IPS-20b (cell line): ENCODE measurements around the gene DAPP1.

Source experiments
- H3K27ac ChIP-seq: one replicate; pipeline ENCODE4 v1.5.1; 2013; ENCODE audit warnings: low read length
- H3K27me3 ChIP-seq: 2 replicates; pipeline ENCODE4 v1.6.1; 2013; ENCODE audit warnings: mild to moderate bottlenecking, low read length, inconsistent platforms; ENCODE audit not compliant: insufficient read depth
- H3K36me3 ChIP-seq: 2 replicates; pipeline ENCODE4 v1.6.1; 2013; ENCODE audit warnings: low read depth, mild to moderate bottlenecking, inconsistent platforms, low read length, moderate library complexity; ENCODE audit not compliant: insufficient read depth
- H3K4me1 ChIP-seq: 2 replicates; pipeline ENCODE4 v1.6.1; 2013; ENCODE audit warnings: mild to moderate bottlenecking, control low read depth, inconsistent platforms, low read length, moderate library complexity; ENCODE audit not compliant: insufficient read depth
- H3K4me3 ChIP-seq: 2 replicates; pipeline ENCODE4 v1.5.1; 2013; ENCODE audit warnings: mild to moderate bottlenecking, low read length, inconsistent platforms
- H3K9ac ChIP-seq: 2 replicates; pipeline ENCODE4 v1.6.1; 2013; ENCODE audit warnings: low read depth, mild to moderate bottlenecking, inconsistent platforms, low read length, moderate library complexity
- H3K9me3 ChIP-seq: 2 replicates; pipeline ENCODE4 v1.6.1; 2013; ENCODE audit warnings: mild to moderate bottlenecking, low read depth, low read length, inconsistent platforms; ENCODE audit not compliant: insufficient read depth

DAPP1 gene

DNA sequence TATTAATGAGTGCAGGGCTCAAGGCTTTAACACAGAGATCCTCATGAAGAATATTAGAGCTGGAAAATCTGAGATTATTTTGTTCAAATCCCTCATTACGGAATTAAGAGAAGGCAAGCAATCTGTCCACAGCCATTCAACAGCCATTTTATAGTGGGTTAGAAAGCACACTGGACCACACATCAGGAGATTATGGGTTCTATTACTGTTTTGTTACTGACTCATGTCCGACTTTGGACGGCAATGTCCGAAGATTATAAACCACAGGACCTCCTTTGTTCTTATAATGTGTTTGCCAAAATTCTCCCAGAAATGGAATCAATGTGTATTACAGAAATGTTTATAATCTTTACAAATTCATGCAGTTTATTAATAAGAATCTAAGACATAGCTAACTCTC lies 69.5 kb downstream of the DAPP1 start:
- Histone ChIP-seq H3K9ac (no peak overlapping the region), H3K36me3 (peaks cover 30% of the 10 kb centered on the region), H3K27ac (no peak overlapping the region), H3K4me3 (no peak overlapping the region), H3K4me1 (no peaks in the 10 kb centered on the region), H3K27me3 (no peaks in the 10 kb centered on the region), H3K9me3 (no peaks in the 10 kb centered on the region)

- H3K27me3 ChIP-seq, result no peaks in the 10 kb centered on the region
- H3K27ac ChIP-seq, result no peak overlapping the region
- no peaks in the 10 kb centered on the region for H3K9me3 ChIP-seq
- H3K4me1 ChIP-seq, result no peaks in the 10 kb centered on the region
- no peak overlapping the region for H3K9ac ChIP-seq
- H3K36me3 ChIP-seq, result peaks cover 19% of the 10 kb centered on the region
- H3K4me3 ChIP-seq, result no peak overlapping the region
Measured at GRCh38 chr4:99887837-99888236, 71.2 kb downstream of the DAPP1 start.

DNA sequence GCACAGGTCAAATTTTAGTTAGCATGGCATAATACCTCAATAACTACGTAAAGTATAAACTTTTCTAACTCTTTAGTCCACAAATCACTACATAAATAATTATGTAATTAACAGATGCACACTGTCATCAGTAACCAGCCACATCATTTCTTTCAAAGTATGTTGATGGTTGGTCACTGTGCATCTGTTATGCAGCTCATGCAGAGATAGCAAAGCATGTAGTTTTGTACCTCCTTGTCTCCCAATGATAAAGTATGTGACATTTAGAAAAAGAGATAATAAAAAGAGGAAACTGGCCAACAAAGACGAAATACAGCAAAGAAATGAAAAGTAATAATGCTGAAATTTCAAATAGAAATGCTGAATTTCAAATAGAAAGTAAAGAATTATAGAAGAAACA lies 74.7 kb downstream of the DAPP1 start:
- H3K4me3 ChIP-seq, result no peak overlapping the region
- H3K9ac ChIP-seq, result no peak overlapping the region

DNA sequence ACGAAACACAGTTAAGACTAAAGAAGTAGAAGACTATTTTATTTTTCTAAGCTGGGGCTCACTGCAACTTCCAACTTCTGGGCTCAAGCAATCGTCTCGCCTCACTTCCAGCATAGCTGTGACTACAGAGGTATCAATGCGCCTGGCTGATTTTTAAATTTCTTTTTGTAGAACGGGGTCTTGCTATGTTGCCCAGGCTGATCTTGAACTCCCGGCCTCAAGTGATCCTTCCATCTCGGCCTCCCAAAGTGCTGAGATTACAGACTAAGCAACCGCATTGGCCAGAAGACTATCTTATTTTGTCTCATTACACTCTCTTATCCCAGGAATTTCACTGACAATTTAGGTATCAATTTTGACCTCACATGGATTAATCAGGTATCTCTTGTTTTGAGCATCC lies 76.4 kb downstream of the DAPP1 start:
- Histone ChIP-seq H3K9ac (peak overlapping the region; percentile 88; the same call in 1 of the 2 replicates), H3K4me1 (no peaks in the 10 kb centered on the region)

More for the DNA sequence above, 74.7 kb downstream of the DAPP1 start:
- H3K9me3 ChIP-seq, result no peaks in the 10 kb centered on the region
- 0 out of 2 replicates have a peak, but pooled peaks cover 8% of the 10 kb centered on the region for H3K36me3 ChIP-seq
- H3K4me1 ChIP-seq, result no peaks in the 10 kb centered on the region
- H3K27ac ChIP-seq, result no peak overlapping the region
- H3K27me3 ChIP-seq, result no peaks in the 10 kb centered on the region

DNA sequence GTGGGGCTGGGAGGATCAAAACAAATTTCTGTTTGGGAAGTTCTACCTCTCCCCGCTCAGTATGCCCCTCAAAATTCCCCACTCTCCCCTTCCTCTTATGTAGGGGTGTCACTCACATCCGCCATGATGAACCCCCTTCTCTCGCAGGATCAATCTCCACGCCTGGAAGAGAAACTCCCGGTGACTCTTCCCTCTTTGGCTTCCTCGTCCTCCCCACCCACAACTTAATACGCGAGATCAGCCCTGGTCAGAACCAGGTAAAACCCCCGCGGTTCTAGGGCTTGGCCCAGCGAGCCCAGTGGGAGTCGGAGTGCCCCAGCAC lies 77.2 kb downstream of the DAPP1 start:
- Histone ChIP-seq H3K4me3 (peak overlapping the region; percentile 99), H3K36me3 (0 out of 2 replicates have a peak, but pooled peaks cover 3% of the 10 kb centered on the region), H3K4me1 (no peaks in the 10 kb centered on the region), H3K27me3 (no peaks in the 10 kb centered on the region), H3K9ac (peak overlapping the region; percentile 88), H3K9me3 (no peaks in the 10 kb centered on the region), H3K27ac (no peak overlapping the region)

More for the DNA sequence above, 76.4 kb downstream of the DAPP1 start:
- Histone ChIP-seq H3K27ac (no peak overlapping the region), H3K4me3 (peak overlapping the region; percentile 99), H3K36me3 (0 out of 2 replicates have a peak, but pooled peaks cover 3% of the 10 kb centered on the region), H3K27me3 (no peaks in the 10 kb centered on the region), H3K9me3 (no peaks in the 10 kb centered on the region)

- Histone ChIP-seq H3K27me3 (no peaks in the 10 kb centered on the region), H3K27ac (peak within 1 kb of the TSS; percentile 75), H3K36me3 (0 out of 2 replicates have a peak, but pooled peaks cover 1% of the 10 kb centered on the region), H3K9ac (peak within 1 kb of the TSS; percentile 89), H3K9me3 (no peaks in the 10 kb centered on the region), H3K4me1 (no peaks in the 10 kb centered on the region), H3K4me3 (peak within 1 kb of the TSS; percentile 99)
Measured at GRCh38 chr4:99894161-99894997, 77.8 kb downstream of the DAPP1 start, which contains the start of gene LAMTOR3. LAMTOR3 (minus strand) TSS chr4:99894427; CDS start chr4:99893963, 464 bp downstream.

DNA sequence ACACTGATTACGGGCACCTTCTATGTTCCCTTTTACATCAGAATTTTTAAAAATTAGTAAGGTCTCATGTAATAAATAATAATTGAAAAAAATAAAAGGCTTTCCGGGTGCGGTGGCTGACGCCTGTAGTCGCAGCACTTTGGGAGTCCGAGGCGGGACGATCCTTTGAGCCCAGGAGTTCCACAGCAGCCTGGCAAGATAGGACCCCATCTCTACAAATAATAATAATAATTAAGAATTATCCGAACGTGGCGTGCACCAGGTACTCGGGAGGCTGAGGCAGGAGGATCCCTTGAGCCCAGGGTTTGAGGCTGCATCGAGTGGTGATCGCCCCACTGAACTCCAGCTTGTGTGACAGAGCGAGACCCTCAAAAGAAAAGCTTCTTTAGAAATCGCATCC lies 78.4 kb downstream of the DAPP1 start:
- Histone ChIP-seq H3K4me1 (no peaks in the 10 kb centered on the region), H3K4me3 (peak overlapping the region; percentile 99), H3K36me3 (peaks cover 4% of the 10 kb centered on the region; the same call in 1 of the 2 replicates), H3K9ac (peak overlapping the region; percentile 89; the same call in 1 of the 2 replicates), H3K27ac (peak overlapping the region; percentile 75), H3K27me3 (no peaks in the 10 kb centered on the region), H3K9me3 (no peaks in the 10 kb centered on the region)

DNA sequence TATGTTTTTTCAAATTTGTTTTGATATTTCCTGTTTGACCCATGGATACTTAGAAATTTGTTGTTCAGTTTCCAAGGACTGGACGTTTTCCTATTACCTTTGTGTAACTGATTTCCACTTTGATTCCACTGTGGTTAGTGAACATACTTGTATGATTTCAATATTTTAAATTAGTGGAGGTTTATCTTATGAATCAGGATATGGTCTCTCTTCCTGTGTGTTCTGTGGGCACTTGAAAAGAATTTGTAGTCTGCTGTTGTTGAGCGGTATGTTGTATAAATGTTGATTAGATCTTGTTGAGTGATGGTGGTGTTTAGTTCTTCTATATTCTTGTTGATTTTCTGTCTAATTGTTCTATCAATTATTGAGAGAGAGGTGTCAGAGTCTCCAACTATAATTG lies 98.8 kb downstream of the DAPP1 start:
- H3K27me3 ChIP-seq, result no peaks in the 10 kb centered on the region
- H3K36me3 ChIP-seq, result peaks cover 29% of the 10 kb centered on the region
- no peak overlapping the region for H3K9ac ChIP-seq
- no peaks in the 10 kb centered on the region for H3K4me1 ChIP-seq
- no peak overlapping the region for H3K27ac ChIP-seq
- no peak overlapping the region for H3K4me3 ChIP-seq
- no peaks in the 10 kb centered on the region for H3K9me3 ChIP-seq

DNA sequence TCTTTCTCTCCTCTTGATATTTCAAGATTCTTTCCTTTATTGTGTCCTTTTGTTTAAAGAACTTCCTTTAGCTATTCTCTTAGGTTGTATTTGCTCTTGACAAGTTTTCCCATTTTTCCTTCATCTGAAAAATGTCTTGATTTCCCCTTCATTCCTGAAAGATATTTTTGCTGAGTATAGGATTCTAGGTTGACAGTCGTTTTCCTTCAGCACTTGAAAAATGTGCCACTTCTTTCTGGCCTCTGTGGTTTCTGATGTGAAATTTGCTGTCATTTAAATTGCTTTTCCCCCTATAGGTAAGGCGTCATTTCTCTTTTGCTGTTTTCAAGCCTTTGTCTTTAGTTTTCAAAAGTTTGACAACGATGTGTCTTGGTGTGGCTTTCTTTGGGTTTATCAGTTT lies 100.9 kb downstream of the DAPP1 start:
- H3K9ac ChIP-seq, result no peak overlapping the region
- no peak overlapping the region for H3K4me3 ChIP-seq
- no peaks in the 10 kb centered on the region for H3K4me1 ChIP-seq
- peaks cover 41% of the 10 kb centered on the region for H3K36me3 ChIP-seq
- no peaks in the 10 kb centered on the region for H3K27me3 ChIP-seq
- H3K9me3 ChIP-seq, result no peaks in the 10 kb centered on the region
- H3K27ac ChIP-seq, result no peak overlapping the region

DNA sequence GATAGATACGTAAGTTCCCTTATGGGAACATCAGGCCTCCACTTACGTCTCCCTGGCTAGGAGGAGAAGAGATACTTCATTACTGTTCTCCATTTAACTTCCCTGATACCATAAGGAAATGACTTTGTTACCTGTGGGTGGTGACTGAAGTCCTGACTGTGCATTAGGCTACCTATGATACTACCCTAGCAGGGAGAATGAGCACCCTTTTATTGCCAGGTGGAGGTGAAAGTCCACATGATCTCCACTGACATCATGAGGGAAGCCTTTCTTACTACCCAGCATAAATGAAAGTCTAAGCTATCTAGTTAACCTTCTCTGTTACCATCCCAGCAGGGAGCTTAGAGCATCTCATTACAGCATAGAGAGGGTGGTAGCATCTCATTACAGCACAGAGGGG lies 102.0 kb downstream of the DAPP1 start:
- Histone ChIP-seq H3K9ac (no peak overlapping the region; the same call in 1 of the 2 replicates), H3K36me3 (peaks cover 41% of the 10 kb centered on the region), H3K27ac (no peak overlapping the region), H3K27me3 (no peaks in the 10 kb centered on the region), H3K9me3 (no peaks in the 10 kb centered on the region), H3K4me3 (no peak overlapping the region), H3K4me1 (no peaks in the 10 kb centered on the region)
